Left ventricle myocardium inferior (tissue), 1 donor: Measurements from ENCODE around the gene TMC6. TPM values are rescaled to one million over a fixed set of nuclear protein-coding genes. Genes with fewer than 3 reads are reported as not detected.

Source experiments
- DNase-seq: peaks from one replicate; pipeline ENCODE4 v3.0.0-alpha.2; 2020
- H3K27ac ChIP-seq: fragments of 200-600 bp; replicated peaks from 2 replicates; pipeline ENCODE4 v1.8.0; 2021
- H3K27me3 ChIP-seq: fragments of 200-600 bp; 2 replicates; pipeline ENCODE4 v1.8.0; 2021; ENCODE audit warnings: low read depth
- H3K36me3 ChIP-seq: fragments of 200-600 bp; 2 replicates; pipeline ENCODE4 v1.8.0; 2021
- H3K4me1 ChIP-seq: fragments of 200-600 bp; 2 replicates; pipeline ENCODE4 v1.8.0; 2021
- H3K4me3 ChIP-seq: fragments of 200-600 bp; 2 replicates; pipeline ENCODE4 v1.8.0; 2021; ENCODE audit warnings: mild to moderate bottlenecking, moderate library complexity
- H3K9me3 ChIP-seq: fragments of 200-600 bp; replicated peaks from 2 replicates; pipeline ENCODE4 v1.8.0; 2021
- CTCF ChIP-seq: fragments of 200-600 bp; IDR thresholded peaks from 2 replicates; pipeline ENCODE4 v1.8.0; 2021; ENCODE audit warnings: antibody characterized with exemption, mild to moderate bottlenecking, borderline replicate concordance
- intact Hi-C: fragments of 100-400 bp; cut with micrococcal nuclease; formaldehyde crosslinking; loops from one replicate; pipeline ENCODE4 v1.11.0; 2022
- total RNA-seq: library from RNA; stranded (reverse); fragmentation: NEBNext Ultra II Directional; extraction: Animal tissue kit (Norgen Biotek cat#: 25700); gene quantifications from one replicate; pipeline ENCODE4 v1.2.1, GENCODE V29; 2021
- donor health status: DM: no; HTN: yes; CAD: no; lungs with severe emphysema.

TMC6 gene
- total RNA-seq, 1 donor from 2014 or later: 39.5 TPM

DNA sequence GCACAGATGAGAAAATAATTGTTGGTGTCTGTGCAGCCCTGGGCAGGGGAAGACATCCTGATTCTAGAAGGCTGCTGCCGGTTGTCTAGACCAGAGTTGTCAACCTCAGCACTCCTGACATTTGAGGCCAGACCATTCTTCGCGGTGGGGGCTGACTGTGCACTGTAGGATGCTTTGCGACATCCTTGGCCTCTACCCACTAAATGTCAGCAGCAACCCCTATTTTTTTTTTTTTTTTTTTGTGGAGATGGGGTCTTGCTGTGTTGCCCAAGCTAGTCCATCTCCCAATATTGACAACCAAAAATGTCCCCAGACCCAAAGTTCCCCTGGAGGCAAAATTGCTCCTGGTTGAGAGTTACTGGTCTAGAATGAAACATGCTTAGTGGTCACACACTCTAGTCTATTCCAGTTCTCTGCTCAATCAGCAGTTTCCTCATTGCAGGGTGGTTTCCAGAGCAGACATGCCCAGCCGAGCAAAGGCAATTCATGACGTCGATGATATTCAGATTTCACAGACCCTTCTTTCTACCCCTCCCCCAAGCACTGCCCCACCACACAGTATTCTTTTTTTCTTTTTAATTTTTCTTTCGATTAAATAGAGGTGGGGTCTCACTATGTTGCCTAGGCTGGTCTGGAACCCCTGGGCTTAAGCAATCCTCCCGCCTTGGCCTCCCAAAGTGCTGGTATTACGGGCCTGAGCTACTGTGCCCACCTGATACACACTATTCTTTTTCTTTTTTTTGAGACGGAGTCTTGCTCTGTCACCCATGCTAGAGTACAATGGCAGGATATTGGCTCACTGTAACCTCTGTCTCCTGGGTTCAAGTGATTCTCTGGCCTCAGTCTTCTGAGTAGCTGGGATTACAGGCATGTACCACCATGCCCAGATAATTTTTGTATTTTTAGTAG lies 26.6 kb upstream of the TMC6 start:
- intact Hi-C loops: no loop called here
- H3K27ac ChIP-seq: no peak overlapping the region
- peaks cover 10% of the 10 kb centered on the region for H3K4me1 ChIP-seq

GRCh38 chr17:78151514-78152008 lies 23.0 kb upstream of the TMC6 start:
- intact Hi-C loops: no loop called here
- H3K27ac ChIP-seq: peak overlapping the region; percentile 54

More for the DNA sequence above, 26.6 kb upstream of the TMC6 start:
- DNase-seq: no peak
- no peaks in the 10 kb centered on the region for H3K36me3 ChIP-seq
- no peak for TF ChIP-seq CTCF
- H3K27me3 ChIP-seq: no peaks in the 10 kb centered on the region
- H3K4me3 ChIP-seq: no peak overlapping the region
- no peaks in the 10 kb centered on the region for H3K9me3 ChIP-seq

GRCh38 chr17:78148286-78149016 lies 19.9 kb upstream of the TMC6 start:
- Histone ChIP-seq H3K27ac (no peak overlapping the region), H3K4me1 (peaks cover 37% of the 10 kb centered on the region), H3K9me3 (no peaks in the 10 kb centered on the region), H3K36me3 (no peaks in the 10 kb centered on the region), H3K4me3 (no peak overlapping the region), H3K27me3 (no peaks in the 10 kb centered on the region)
- intact Hi-C loops: no loop called here
- DNase-seq: no peak
- no peak for TF ChIP-seq CTCF

More at GRCh38 chr17:78151514-78152008, 23.0 kb upstream of the TMC6 start:
- no peak overlapping the region for H3K4me3 ChIP-seq
- no peaks in the 10 kb centered on the region for H3K9me3 ChIP-seq
- H3K36me3 ChIP-seq: no peaks in the 10 kb centered on the region
- no peak for TF ChIP-seq CTCF
- H3K4me1 ChIP-seq: peaks cover 10% of the 10 kb centered on the region
- no peak for DNase-seq
- H3K27me3 ChIP-seq: no peaks in the 10 kb centered on the region

DNA sequence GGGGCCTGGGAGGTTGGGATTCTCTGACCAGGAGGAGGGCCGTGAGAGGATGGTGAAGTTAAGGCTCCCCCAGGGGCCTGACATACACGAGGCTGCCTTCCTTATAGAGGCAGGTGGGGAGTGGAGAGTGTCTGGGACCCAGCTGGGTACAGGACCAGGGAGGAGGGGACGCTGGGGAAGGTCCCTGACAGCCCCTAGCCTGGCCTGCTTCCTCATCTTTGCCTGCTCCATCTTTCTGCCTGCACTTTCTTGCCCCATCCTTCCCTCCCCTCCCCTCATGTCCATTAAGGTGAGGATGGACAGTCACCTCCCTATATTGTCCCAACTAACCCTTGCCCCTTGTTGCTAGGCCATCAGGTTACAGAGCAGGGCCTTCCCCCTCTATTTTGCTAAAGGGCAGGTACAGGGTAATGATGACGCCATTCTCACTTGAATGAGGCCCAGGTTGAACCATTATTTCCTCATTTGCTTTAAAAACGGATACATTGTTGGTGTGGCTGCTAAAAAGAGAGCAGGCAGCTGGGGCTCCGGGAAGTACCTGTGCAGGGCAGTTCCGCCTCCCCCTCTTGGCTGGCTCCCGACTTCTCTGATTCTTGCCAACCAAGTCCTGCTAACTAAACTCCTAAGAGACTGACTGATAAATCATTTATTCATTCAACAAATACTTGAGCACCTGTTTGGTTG lies 18.9 kb upstream of the TMC6 start:
- intact Hi-C loops: no loop called here
- no peak for TF ChIP-seq CTCF
- H3K9me3 ChIP-seq: no peaks in the 10 kb centered on the region
- DNase-seq: no peak
- no peaks in the 10 kb centered on the region for H3K27me3 ChIP-seq
- no peak overlapping the region for H3K4me3 ChIP-seq
- H3K36me3 ChIP-seq: no peaks in the 10 kb centered on the region
- peaks cover 37% of the 10 kb centered on the region for H3K4me1 ChIP-seq
- no peak overlapping the region for H3K27ac ChIP-seq

DNA sequence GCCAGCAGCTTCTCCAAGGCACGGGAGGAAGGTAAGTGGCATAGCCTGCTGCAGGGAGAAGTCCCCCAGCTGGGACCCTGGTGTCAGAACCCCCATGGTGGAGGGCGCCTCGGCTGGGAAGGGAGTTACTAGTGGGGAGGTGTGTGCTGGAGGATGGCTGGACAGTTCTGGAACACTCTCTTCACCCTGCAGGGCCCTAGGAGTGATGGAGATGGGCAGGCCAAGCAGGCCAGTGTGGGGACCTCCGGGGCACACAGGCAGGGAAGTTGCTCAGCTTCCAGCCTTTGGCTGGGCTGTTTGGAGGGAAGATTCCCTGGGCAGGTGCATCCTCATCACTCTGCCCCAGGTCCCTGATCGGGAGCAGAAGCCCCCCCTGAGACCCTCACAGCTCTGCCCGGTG lies 18.3 kb upstream of the TMC6 start:
- Histone ChIP-seq H3K27me3 (no peaks in the 10 kb centered on the region), H3K4me1 (peaks cover 35% of the 10 kb centered on the region), H3K4me3 (no peak overlapping the region), H3K36me3 (no peaks in the 10 kb centered on the region), H3K27ac (no peak overlapping the region), H3K9me3 (no peaks in the 10 kb centered on the region)
- DNase-seq: no peak
- intact Hi-C loops: no loop called here
- no peak for TF ChIP-seq CTCF
